Head of caudate nucleus (tissue), 42 donors: ENCODE results near the gene KLHDC7B.

ENCODE experiments used
- DNase-seq, 42 donors: peaks; one replicate each; pipeline versions ENCODE4 v3.0.0 to v3.0.0-alpha.2; 2020 to 2021; ENCODE audit warnings: mixed read lengths in 7 of 42
- intact Hi-C: fragments of 100-400 bp; cut with DNase I; formaldehyde crosslinking; loops from one replicate; pipeline ENCODE4 v1.15.0; 2022

The KLHDC7B gene

DNA sequence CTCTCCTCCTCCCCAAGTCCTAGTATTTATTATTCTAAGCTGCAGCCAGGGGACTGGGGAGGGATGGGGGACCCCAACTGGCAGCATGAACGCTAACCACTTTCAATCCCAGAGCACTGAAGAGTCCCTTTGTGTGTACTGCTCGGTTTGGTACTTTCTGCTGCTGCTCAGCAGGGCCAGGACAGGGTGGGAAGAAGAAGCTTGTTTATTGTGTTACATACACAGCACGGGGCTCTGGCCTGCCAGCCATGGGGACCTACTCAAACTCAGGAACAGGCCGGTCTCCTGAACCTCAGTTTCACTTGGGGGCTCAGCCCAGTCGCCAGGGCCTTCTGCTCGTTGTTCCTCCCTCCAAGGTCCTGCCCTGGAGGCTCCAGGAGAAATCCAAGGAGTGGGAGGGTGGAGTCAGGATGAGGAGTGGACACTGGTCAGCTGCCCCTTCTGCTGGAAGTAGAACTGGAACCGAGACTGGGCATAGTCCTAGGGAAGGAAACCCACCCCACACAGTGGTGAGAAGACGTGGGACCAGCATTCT, 33.1 kb downstream of the KLHDC7B start:
- peak in 1 of 42 donors; percentile 35 for DNase-seq
- intact Hi-C loops: no loop called here

DNA sequence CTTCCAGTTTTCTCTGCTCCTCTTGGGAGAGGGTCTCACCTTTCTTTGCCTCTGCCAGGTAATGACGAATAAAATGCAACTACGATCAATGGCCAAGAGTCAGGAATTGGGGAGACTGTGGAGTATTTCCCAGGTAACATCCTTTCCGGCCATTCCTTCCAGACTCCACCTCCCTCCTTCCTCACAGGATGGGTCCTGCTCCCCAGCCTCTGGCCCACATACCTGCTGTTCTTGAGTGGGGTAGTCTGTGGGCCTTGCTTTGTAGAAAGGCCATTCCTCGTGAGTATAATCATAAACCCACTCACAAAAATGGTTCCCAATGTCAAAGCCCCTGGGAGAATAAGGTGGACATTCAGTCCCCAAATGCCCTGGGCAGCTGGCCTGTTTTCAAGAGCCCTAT, 34.1 kb downstream of the KLHDC7B start:
- intact Hi-C loops: loop anchor here (5.0 kb wide), 1 partner anchor 52 kb away; the partner anchor contains the start of gene SCO2
- no peak for DNase-seq

DNA sequence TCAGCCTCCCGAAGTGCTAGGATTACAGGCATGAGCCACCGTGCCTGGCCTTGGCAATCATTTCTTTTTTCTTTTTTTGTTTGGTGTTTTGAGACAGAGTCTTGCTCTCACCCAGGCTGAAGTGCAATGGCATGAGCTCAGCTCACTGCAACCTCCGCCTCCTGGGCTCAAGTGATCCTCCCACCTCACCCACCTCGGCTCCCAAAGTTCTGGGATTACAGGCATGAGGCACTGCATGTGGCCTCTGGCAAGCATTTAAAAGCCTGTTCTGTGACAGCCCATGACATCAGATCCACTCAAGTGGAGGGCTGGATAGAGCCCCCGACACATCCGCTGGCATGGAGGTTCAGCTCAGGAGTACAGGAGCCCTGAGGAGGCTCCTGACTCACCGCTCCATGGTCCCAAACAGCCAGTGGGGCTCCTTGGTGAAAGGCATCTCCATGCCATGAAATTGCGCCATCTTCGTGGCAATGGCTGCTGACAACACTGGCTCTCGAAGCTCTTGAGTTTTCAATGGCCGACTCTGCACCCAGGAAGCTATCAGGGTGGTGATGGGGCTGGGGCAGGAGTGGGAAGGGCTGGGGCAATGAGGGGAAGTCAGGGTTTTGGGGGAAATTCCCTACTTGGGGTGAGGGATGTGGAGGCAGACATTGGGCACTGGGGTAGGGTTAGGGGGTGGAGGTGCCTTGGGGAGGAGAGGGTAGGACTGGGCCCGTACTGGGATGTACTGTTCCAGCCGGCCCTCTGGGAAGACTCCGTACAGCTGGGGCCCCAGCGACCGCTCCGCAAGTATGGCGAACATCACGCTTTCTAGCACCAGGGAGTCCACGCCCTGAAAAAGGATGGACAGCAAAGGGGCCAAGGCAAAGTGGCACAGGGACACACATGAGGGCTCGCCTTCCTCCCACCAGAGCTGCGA, 35.6 kb downstream of the KLHDC7B start:
- intact Hi-C loops: loop anchor here (5.0 kb wide), 1 partner anchor 54 kb away; the partner anchor contains the start of gene SCO2
- peak in 25 of 42 donors; percentile 24 to 85 (median 56) for DNase-seq

DNA sequence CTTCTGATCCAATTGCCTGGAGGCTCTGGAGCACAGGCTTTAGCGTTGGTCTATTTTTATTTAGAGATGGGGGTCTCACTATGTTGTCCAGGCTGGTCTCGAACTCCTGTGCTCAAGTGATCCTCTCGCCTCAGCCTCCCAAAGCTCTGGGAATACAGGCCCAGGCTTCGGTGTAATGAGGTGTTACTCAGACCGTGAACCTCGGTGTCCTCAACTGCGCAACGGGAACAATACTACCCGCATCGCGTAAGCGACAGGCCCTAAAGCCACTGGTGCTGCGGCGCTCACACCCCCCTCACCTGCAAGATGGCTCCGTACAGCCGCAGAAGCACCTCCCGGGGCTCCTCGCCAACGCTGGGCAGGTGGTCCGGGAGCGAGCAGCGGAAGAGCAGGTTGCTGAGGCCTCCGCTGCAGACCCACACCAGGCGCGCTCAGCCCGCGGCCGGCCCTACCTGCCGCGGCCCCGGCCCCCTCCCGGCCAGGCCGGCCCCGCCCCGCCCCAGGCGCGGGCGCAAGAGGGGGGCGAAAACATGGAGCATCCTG, 36.3 kb downstream of the KLHDC7B start:
- peak in 17 of 42 donors; percentile 13 to 57 (median 44) for DNase-seq

DNA sequence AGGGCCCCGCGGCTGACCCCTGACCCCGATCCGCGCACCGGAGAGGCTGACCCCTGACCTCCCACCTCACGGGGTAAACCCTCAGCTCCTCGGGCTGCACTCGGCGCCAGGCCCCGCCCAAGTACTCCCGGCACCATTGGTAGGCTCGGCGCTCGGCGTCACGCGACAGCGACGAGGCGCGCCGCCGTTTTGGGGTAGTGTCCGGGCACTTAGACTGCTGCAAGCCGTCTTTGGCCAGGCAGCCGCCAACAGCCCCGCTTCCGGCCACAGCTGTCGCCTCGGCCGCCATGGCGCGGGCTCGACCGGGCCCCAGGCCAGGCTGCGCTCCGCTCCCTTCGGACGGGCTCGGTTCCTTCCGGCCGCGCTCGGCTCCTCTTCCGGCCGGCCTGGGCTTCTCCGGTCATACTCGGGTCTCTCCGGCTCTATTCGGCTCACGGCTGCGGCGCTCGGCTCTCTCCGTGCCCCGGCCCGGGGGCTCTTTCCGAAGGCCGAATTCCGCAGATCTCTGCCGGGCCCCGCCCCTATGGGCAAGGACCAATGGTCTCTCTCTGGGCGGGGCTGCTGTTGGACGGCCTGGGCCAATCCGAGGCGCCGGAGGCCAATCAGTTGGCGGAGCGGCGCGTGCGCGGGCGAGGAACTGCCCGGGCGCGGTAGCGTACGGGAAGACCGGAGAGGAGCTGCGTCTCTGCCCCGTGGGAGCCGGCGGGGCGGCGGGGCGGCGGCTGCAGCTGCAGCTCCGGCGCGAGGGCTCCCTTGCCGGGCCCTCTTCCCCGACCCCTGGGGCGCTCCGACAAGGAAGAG, 37.0 kb downstream of the KLHDC7B start, which contains the start of gene CHKB:
Gene CHKB, minus strand, starts transcription at position 357 of the 801 bp plus-strand sequence. Its CDS starts 68 bp downstream, at position 289.
- intact Hi-C loops: loop anchor here (5.0 kb wide), 1 partner anchor 55 kb away; the partner anchor contains the start of gene SCO2
- DNase-seq: peak; percentile 96 to 100 (median 99)

More for the DNA sequence above, 36.3 kb downstream of the KLHDC7B start:
- intact Hi-C loops: loop anchor here (5.0 kb wide), 1 partner anchor 55 kb away; the partner anchor contains the start of gene SCO2

DNA sequence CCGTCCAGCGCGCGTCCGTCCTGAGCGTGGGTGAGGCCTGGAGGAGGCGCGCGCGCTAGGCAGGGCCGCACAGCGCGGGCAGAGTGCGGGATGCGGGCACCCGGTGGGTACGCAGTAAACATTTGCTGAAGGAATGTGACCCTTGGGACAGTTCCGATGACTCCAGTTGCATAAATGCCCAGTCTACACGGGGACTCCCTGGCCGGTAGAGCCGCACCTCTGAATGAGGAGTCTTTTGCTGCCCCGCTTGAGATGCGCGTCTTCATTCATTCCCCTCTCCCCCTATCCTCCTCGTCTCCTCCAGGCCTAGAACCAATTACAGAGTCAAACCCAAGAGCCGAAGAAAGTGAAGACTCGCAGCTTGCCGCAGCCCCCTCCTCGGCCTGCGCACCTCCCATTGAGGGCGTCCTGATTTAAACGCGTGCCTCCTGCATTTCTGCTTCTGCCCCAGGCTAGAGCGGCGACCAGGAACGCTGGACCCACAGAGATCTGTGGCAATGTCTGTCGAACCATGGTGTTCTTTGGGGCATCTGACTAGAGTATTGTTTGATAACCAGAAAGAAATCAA, 37.7 kb downstream of the KLHDC7B start:
- intact Hi-C loops: loop anchor here (5.0 kb wide), 1 partner anchor 56 kb away; the partner anchor contains the start of gene SCO2
- peak in 2 of 42 donors; percentile 23 to 35 for DNase-seq

DNA sequence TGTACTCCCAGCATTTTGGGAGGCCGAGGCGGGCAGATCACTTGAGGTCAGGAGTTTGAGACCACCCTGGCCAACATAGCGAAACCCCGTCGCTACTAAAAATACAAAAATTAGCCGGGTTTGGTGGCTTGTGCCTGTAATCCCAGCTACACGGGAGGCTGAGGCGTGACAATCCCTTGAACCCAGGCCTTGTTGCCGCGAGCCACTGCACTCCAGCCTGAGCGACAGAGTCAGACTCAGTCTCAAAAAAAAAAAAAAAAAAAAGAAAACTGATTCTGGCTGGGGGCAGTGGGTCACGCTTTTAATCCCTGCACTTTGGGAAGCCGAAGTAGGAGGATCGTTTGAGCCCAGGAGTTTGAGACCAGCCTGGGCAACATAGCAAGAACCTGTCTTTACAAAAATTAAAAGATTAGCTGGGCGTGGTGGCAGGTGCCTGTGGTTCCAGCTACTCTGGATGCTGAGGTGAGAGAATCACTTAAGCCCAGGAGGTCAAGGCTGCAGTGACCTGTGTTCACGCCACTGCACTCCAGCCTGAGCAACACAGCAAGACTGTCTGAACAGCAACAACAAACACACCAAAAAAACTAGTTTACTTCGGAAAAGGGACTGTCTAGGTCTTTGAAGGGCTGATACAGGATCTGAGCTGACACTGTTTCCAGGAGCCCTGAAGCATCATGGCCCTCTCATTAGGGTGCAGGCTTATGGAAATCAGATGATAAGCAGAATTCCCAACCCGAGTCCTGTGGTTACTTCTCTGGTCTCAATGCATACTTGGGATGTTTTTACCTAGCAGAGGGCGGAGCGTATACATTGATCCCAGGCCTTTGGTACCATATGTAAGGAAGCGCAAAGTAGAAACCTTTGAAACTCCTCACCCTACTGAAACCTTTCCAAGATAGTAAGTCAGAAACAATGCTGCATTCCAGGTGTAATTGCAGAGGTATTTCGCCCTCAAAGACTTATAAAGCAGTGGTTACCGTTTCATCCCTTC, 38.7 kb downstream of the KLHDC7B start:
- intact Hi-C loops: loop anchor here (5.0 kb wide), 1 partner anchor 57 kb away; the partner anchor contains the start of gene SCO2
- no peak for DNase-seq

DNA sequence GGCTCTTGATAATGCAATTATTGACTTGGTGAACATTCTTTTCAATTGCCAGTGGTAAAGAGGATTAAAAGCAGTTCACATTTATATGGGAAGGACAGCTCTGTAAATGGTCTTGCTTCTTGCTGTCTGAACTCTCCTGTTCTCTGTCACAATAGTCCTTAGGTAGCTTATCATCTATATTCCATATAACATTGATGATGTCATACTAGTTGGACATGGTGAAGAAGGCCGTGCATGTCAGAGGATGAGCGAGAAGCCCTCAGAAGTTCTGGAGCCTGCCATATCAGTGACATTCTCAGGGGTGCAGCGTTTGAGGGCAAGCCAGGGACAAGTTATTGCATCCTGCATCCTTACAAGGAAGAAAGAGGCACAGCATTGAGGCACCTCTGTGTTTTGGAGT, 39.5 kb downstream of the KLHDC7B start:
- DNase-seq: no peak
- intact Hi-C loops: no loop called here

DNA sequence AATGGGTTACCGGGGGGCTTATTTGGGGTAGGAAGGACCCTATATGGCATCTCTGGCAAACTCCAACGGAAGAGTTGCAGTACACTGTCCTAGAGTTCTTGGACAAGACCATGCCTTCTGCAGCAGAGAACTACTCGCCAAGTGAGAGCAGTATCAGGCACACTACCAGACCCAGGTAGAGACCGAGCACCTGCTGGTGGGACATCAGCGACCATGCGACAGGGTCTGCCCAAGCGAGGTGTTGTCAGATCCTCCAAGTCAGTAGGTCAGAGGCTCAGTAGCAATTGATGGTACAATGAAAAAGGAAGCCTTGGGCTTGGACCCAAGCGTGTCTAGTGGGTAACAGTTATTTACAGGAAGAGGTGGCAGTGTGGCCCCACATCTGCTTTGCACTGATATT, 40.1 kb downstream of the KLHDC7B start:
- intact Hi-C loops: no loop called here
- DNase-seq: no peak

DNA sequence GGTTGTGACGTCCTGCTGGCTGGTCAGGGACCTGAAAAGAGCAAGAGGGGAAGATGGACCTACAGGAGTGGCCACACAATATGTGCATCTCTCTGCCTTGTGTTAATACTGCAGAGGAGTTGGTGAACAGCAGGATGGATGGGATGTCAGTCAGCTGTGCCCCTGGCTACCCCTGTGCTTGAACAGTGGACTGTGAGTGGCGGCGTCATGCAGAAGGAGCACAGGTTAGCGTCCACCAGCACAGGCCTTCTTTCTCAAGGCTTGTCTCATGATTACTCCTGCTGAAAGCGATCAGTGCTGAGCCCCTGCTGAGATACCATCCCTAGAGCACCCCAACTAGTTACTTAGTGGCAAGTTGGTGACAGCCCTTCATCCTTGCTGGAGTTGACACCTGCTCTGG, 40.7 kb downstream of the KLHDC7B start:
- DNase-seq: no peak
- intact Hi-C loops: no loop called here

DNA sequence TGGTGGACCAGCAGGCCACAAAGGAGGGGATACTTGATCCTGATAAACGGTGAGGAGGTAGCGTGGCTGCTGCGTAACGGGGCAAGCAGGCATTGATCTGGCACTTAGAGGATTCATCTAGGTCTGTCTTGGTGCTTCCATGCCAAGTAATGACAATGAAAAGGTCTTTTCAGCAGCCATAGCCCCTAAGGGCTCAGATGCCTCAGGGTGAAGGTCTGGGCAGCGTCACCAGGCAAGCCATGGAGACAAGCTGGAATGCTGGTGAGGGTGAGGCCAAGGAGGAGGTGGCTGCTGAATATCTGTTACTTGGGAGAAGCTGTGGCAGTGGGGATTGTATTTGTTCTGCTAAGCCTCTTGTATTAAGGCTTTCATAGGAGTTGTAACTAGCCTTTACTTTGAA, 41.7 kb downstream of the KLHDC7B start:
- intact Hi-C loops: no loop called here
- no peak for DNase-seq

DNA sequence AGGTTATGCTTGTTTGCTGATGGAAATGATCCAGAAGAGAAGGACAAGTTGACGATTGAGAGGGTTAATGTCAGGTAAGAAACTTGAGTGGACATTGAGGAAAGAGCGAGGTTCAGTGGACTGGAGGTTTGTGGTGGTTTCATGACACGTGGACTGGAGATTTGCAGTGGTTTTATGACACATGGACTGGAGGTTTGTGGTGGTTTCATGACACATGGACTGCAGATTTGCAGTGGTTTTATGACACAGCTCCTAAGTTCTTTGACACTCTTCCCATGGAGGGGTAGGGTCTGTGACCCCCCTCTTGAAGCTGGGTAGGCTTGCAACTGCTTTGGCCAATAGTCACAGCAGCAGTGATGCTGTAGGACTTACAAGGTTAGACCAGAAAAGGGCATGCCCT, 49.5 kb downstream of the KLHDC7B start:
- intact Hi-C loops: no loop called here
- DNase-seq: no peak

DNA sequence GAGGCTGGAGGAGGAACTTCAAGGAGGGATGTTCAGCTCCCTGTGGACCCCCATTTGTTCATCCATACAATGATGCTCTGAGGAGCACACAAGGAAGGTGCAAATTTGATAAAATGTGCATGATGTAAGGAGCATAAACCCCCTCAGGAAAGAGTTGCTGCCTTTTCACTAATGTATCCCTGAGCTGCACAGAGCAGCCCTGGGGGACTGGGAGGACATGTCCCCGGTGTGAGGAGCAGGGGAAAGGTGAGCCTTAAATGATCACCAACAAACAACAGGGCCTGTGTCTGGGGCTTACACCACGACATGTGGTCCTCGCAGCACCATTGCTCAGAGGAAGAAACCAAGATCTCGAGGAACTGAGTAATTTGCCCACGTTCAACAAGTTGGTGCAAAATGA, 51.4 kb downstream of the KLHDC7B start:
- no peak for DNase-seq
- intact Hi-C loops: no loop called here

DNA sequence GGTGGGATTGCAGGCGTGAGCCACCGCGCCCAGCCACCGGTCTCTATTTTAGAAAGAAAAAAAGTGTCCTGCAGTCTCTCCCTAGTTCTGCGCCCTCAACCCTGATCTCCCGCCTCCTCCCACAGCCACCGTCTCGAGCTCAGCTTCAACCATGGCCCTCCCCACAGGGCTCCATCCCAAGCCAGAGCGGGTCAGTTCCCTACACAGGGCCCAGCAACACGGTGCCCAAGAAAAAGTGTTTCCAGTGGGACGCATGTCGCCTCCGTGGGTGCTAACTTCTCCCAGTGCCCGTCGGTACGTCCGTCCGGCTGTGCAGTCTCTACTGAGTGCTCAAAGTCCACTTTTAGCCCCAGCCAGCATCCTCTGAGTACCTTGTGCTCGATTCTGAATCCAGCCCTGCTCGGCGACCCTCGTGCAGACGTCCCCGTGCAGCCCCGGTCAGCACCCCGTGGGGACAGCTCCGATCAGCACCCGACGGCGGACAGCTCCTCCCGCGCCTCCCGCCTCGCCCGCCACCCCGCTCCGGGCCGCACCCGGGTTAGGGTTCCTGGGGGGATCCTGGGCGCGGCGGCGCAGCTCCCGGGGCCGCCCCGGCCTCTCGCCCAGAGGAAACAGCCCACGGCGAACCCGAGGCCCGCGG, 54.2 kb downstream of the KLHDC7B start:
- intact Hi-C loops: no loop called here
- peak in 32 of 42 donors; percentile 32 to 83 (median 54) for DNase-seq

DNA sequence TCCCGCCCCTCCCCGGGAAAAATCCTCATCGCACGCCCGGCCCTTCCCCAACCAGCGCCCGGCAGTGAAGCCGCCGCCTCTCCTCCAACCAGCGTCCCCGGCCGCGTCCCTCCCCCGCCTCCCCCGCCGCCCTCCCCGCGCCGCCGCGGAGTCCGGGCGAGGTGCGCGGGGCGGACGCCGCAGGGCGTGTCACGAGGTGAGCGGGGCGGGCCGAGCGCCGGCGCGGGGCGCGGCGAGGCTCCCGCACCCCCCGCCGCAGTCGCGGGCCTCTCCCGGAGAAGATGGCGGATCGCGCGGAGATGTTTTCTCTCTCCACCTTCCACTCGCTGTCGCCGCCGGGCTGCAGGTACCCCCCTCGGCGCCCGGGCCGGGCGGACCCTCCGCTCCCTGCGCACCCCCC, 54.8 kb downstream of the KLHDC7B start, which contains the start of gene MAPK8IP2:
Gene MAPK8IP2, plus strand, starts transcription at position 256 of the 400 bp plus-strand sequence. Its CDS starts 26 bp downstream, at position 282.
- intact Hi-C loops: no loop called here
- peak in 38 of 42 donors; percentile 33 to 76 (median 60) for DNase-seq
